HG03064 (cell line): ENCODE measurements around the gene SERINC2.

Source experiments
- ATAC-seq: cut with Tn5 transposase; IDR thresholded peaks from one replicate; pipeline ENCODE4 v1.9.1; 2021; ENCODE audit warnings: low read depth; ENCODE audit not compliant: unreplicated experiment

Gene SERINC2

GRCh38 chr1:31412732-31413404 is at the start of gene SERINC2:
Gene SERINC2, plus strand, starts transcription at chr1:31413213. Its CDS starts 53 bp downstream, at chr1:31413266.
- no peak for ATAC-seq

- no peak for ATAC-seq
Observed at GRCh38 chr1:31364561-31365250, 48.3 kb upstream of the SERINC2 start.

GRCh38 chr1:31366796-31367195 is 46.2 kb upstream of the SERINC2 start:
- no peak for ATAC-seq

GRCh38 chr1:31368611-31369107 is 44.4 kb upstream of the SERINC2 start:
- no peak for ATAC-seq

GRCh38 chr1:31370021-31370420 is 43.0 kb upstream of the SERINC2 start:
- no peak for ATAC-seq

GRCh38 chr1:31370565-31370964 is 42.4 kb upstream of the SERINC2 start:
- no peak for ATAC-seq

- ATAC-seq = no peak
Observed at GRCh38 chr1:31371121-31371959, 41.7 kb upstream of the SERINC2 start.

- no peak for ATAC-seq
Observed at GRCh38 chr1:31372051-31372450, 41.0 kb upstream of the SERINC2 start.

GRCh38 chr1:31372751-31373055 is 40.3 kb upstream of the SERINC2 start:
- no peak for ATAC-seq

GRCh38 chr1:31373056-31373896 is 39.7 kb upstream of the SERINC2 start, which contains the start of gene FABP3:
Gene FABP3, minus strand, starts transcription at chr1:31373076. Its CDS starts 62 bp downstream, at chr1:31373014.
- ATAC-seq = no peak

- no peak for ATAC-seq
Observed at GRCh38 chr1:31373897-31374486, 39.0 kb upstream of the SERINC2 start.

GRCh38 chr1:31374511-31375196 is 38.4 kb upstream of the SERINC2 start:
- ATAC-seq = no peak

- no peak for ATAC-seq
Observed at GRCh38 chr1:31376375-31377134, 36.5 kb upstream of the SERINC2 start.

GRCh38 chr1:31377364-31377863 is 35.6 kb upstream of the SERINC2 start:
- ATAC-seq = no peak

- ATAC-seq = no peak
Observed at GRCh38 chr1:31378001-31378400, 35.0 kb upstream of the SERINC2 start.

GRCh38 chr1:31380181-31380580 is 32.8 kb upstream of the SERINC2 start:
- no peak for ATAC-seq

- ATAC-seq = no peak
Observed at GRCh38 chr1:31381394-31382294, 31.4 kb upstream of the SERINC2 start.
